Naive thymus-derived CD4-positive, alpha-beta T cell (primary cell): ENCODE results near the gene HERC6. TPM values are rescaled to one million over a fixed set of nuclear protein-coding genes. Genes with fewer than 3 reads are reported as not detected.
"Not testable (repeated sequence)": the region's sequence is repeated elsewhere in the genome, so short reads cannot be mapped to it uniquely, and the experiment has no call there.

Source experiments
- ATAC-seq: fragments of 150-1000 bp; cut with Tn5 transposase; 2 replicates; pipeline ENCODE4 v1.10.0; 2021; ENCODE audit warnings: mild to moderate bottlenecking, moderate library complexity
- CTCF ChIA-PET: fragments of 350-600 bp; sonication (Branson Sonifier 250); formaldehyde crosslinking; loops from one replicate; lab custom pipeline; 2021; ENCODE audit warnings: antibody characterized with exemption; lab: Charles Lee
- POLR2A ChIA-PET: fragments of 350-600 bp; sonication (Branson Sonifier 250); formaldehyde crosslinking; loops from one replicate; lab custom pipeline; 2021; ENCODE audit warnings: antibody characterized with exemption, inconsistent platforms; lab: Charles Lee
- DNase-seq, 9 donors: peaks; one replicate each; pipeline versions ENCODE4 v3.0.0 to v3.0.0-alpha.2; 2020 to 2022; ENCODE audit warnings: mixed read lengths in 1 of 9
- H3K27ac ChIP-seq: one replicate; pipeline ENCODE4 v1.7.0; 2013; ENCODE audit warnings: mild to moderate bottlenecking, low read depth, low read length, moderate library complexity
- H3K27me3 ChIP-seq, 2 donors: one replicate each; pipeline ENCODE4 v1.7.0; 2013; ENCODE audit warnings: low read length in 2 of 2, mild to moderate bottlenecking in 2 of 2, moderate library complexity in 2 of 2; ENCODE audit not compliant: control insufficient read depth in 2 of 2, insufficient read depth in 2 of 2
- H3K36me3 ChIP-seq, 3 experiments: 1 replicate in 2 of 3; 2 replicates in 1 of 3; pipeline ENCODE4 v1.7.0; 2013; ENCODE audit warnings: low read length in 3 of 3, mild to moderate bottlenecking in 3 of 3, moderate library complexity in 1 of 3; ENCODE audit not compliant: insufficient read depth in 3 of 3, control insufficient read depth in 2 of 3
- H3K4me1 ChIP-seq, 2 donors: one replicate each; pipeline ENCODE4 v1.7.0; 2013; ENCODE audit warnings: low read length in 2 of 2, mild to moderate bottlenecking in 2 of 2, moderate library complexity in 1 of 2; ENCODE audit not compliant: control insufficient read depth in 2 of 2, insufficient read depth in 2 of 2
- H3K4me3 ChIP-seq: 2 replicates; pipeline ENCODE4 v1.7.0; 2013; ENCODE audit warnings: mild to moderate bottlenecking, low read length
- H3K9me3 ChIP-seq, 3 experiments: 1 replicate in 2 of 3; 2 replicates in 1 of 3; pipeline ENCODE4 v1.7.0; 2013; ENCODE audit warnings: low read length in 3 of 3; ENCODE audit not compliant: control insufficient read depth in 2 of 3
- H3K27ac Mint-ChIP-seq, 9 donors: one replicate each; pipeline ENCODE4 v1.8.0; 2020 to 2022; ENCODE audit warnings: mixed read lengths in 9 of 9, mild to moderate bottlenecking in 8 of 9, moderate library complexity in 5 of 9, inconsistent platforms in 2 of 9
- H3K27me3 Mint-ChIP-seq, 5 donors: one replicate each; pipeline ENCODE4 v1.8.0; 2021 to 2022; ENCODE audit warnings: mixed read lengths in 5 of 5, mild to moderate bottlenecking in 1 of 5
- H3K36me3 Mint-ChIP-seq, 5 donors: one replicate each; pipeline ENCODE4 v1.8.0; 2020 to 2022; ENCODE audit warnings: mixed read lengths in 5 of 5, mild to moderate bottlenecking in 3 of 5, inconsistent platforms in 1 of 5
- H3K4me1 Mint-ChIP-seq, 7 donors: one replicate each; pipeline ENCODE4 v1.8.0; 2020 to 2022; ENCODE audit warnings: mixed read lengths in 7 of 7, mild to moderate bottlenecking in 3 of 7, inconsistent platforms in 1 of 7
- H3K4me3 Mint-ChIP-seq, 10 donors: one replicate each; pipeline ENCODE4 v1.8.0; 2020 to 2022; ENCODE audit warnings: mild to moderate bottlenecking in 10 of 10, mixed read lengths in 10 of 10, moderate library complexity in 6 of 10, inconsistent platforms in 2 of 10
- H3K9me3 Mint-ChIP-seq, 11 donors: one replicate each; pipeline ENCODE4 v1.8.0; 2020 to 2022; ENCODE audit warnings: mixed read lengths in 11 of 11, mild to moderate bottlenecking in 4 of 11, inconsistent platforms in 1 of 11, moderate library complexity in 1 of 11
- intact Hi-C, 2 donors: fragments of 100-400 bp; cut with micrococcal nuclease; formaldehyde crosslinking; loops; one replicate each; pipeline ENCODE4 v1.15.1; 2023
- polyA plus RNA-seq, 2 donors: library from polyadenylated mRNA; unstranded; fragments of 300-500 nt; fragmentation: Illumina TruSeq; gene quantifications; one replicate each; pipeline ENCODE4 v1.2.3, GENCODE V29; 2021
- total RNA-seq, 6 experiments: library from RNA in 5 of 6; stranded (reverse) in 5 of 6; gene quantifications; 1 replicate in 5 of 6; 2 replicates in 1 of 6; pipeline ENCODE4 v1.2.3 and lab custom pipeline; 2021 to 2026

HERC6 gene
- total and polyA plus RNA-seq, 7 experiments from 2014 or later = 12.6 to 43.5 (median 20.0) TPM

DNA sequence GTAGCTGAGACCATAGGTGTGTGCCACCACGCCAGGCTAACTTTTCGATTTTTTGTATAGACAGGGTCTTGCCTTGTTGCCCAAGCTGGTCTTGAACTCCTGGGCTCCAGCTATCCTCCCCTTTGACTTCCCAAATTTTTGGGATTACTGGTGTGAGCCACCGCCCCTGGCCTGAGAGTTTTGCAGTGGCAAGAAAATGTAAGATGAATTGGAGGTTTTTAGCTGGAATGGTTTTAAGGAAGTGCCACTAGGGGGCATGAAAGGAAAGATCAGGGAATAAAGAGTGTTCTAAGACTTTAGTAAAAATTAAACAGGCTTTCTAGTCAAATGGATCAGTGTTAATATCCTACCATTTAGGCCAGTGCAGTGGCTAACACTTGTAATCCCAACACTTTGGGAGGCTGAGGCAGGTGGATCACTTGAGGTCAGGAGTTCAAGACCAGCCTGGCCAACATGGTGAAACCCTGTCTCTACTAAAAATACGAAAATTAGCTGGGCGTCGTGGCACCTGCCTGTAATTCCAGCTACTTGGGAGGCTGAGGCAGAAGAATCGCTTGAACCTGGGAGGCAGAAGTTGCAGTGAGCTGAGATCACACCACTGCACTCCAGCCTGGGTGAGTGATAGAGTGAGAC is 9.4 kb upstream of the HERC6 start:
- POLR2A ChIA-PET = interaction anchor here (0.7 to 1.2 kb wide), 2 partner anchors 78 to 85 kb away, joined by 3 to 6 read pairs; partner anchors contain the start of gene PPM1K
- H3K4me3 Mint-ChIP-seq, H3K4me3 ChIP-seq, H3K36me3 ChIP-seq, ATAC-seq, H3K27me3 Mint-ChIP-seq, H3K4me1 ChIP-seq, H3K9me3 ChIP-seq, H3K27ac ChIP-seq, H3K36me3 Mint-ChIP-seq, H3K9me3 Mint-ChIP-seq, H3K27ac Mint-ChIP-seq, H3K27me3 ChIP-seq: not testable (repeated sequence)
- DNase-seq = peak in 5 of 9 donors; percentile 14 to 28 (median 19)
- intact Hi-C loops = loop anchor here (1.0 to 2.0 kb wide), 5 partner anchors 10 to 150 kb away; partner anchors contain the start of genes HERC5 (in 1 of the 2) and PPM1K (in 1 of the 2)
- CTCF ChIA-PET = interaction anchor here (0.7 to 2.5 kb wide), 6 partner anchors 13 to 148 kb away, joined by 3 to 8 read pairs (median 4); no protein-coding TSS in a partner anchor
- H3K4me1 Mint-ChIP-seq = peaks cover 0 to 17% (median 0%) of the 10 kb centered on the region in 7 donors

DNA sequence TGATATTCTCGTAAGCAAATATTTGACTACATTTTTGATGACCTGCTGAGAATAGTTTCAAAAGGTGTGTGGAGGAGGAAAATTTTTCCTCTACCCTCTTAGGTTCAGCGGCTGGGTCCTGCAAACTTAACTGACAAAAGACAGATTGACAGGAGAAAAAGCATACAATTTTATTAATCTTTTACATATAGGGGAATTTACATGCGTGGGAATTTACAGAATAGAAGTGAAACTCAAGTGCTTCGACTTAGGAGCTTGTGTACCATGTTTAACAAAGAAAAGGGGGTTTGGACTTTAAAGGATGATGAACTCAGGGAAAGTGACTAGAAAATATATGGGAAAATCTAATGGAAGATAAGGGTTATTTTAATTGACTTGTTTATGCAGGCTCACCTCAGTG is 2.5 kb downstream of the HERC6 start:
- ChIA-PET CTCF (no interaction called here), POLR2A (interaction anchor here (0.5 to 1.5 kb wide), 6 partner anchors 60 to 1200 kb away, joined by 3 to 9 read pairs (median 4); partner anchors contain the start of gene HERC5)
- Mint-ChIP-seq H3K27ac (peak overlapping the region; percentile 4 to 98 (median 86)), H3K27me3 (no peaks in the 10 kb centered on the region), H3K9me3 (peaks cover 0 to 9% (median 0%) of the 10 kb centered on the region in 11 donors), H3K4me1 (peaks cover 20 to 57% (median 46%) of the 10 kb centered on the region in 7 donors), H3K4me3 (peak overlapping the region in 6 of 10 donors; percentile 31 to 79 (median 62)), H3K36me3 (peaks cover 0 to 50% (median 18%) of the 10 kb centered on the region in 5 donors)
- Histone ChIP-seq H3K9me3 (no peaks in the 10 kb centered on the region), H3K36me3 (peaks cover 0 to 6% (median 0%) of the 10 kb centered on the region in 3 experiments), H3K27me3 (no peaks in the 10 kb centered on the region), H3K27ac (no peak overlapping the region), H3K4me1 (peaks cover 21 to 27% of the 10 kb centered on the region in 2 donors), H3K4me3 (no peak overlapping the region)
- intact Hi-C loops = loop anchor here (2.0 to 10.0 kb wide), 7 partner anchors 41 to 1446 kb away; partner anchors contain the start of genes AFF1 (in 2 of the 2), TIGD2 (in 2 of the 2) and PKD2 (in 1 of the 2)
- ATAC-seq (no peak), DNase-seq (no peak)

DNA sequence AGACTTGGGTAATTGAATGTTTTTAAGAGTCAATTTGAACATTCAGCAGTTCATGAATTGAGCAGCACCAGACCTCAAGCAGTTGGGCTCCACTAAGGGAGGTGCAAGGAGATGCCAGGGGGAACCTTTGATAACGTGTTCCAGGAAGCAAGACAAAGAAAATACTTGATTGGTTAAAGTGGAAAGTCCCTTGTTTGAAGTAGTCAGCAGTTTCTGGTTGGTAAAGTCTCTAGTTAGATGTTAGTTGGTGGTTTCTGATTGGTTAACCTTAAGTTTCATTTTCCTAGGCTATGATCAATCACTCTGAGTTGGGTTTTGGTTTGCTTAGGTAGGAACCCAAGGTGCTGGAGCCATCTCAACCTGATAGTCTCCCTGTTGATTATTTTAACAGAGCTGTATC is 4.0 kb downstream of the HERC6 start:
- POLR2A ChIA-PET = interaction anchor here (1.0 kb wide), 1 partner anchor 99 kb away, joined by 4 read pairs; the partner anchor contains the start of gene PPM1K
- Histone ChIP-seq H3K4me1 (peaks cover 21 to 27% of the 10 kb centered on the region in 2 donors), H3K36me3 (peaks cover 0 to 9% (median 0%) of the 10 kb centered on the region in 3 experiments), H3K27me3 (no peaks in the 10 kb centered on the region), H3K4me3 (no peak overlapping the region), H3K9me3 (no peaks in the 10 kb centered on the region), H3K27ac (peak overlapping the region; percentile 34)
- H3K27me3 Mint-ChIP-seq = no peaks in the 10 kb centered on the region
- peak overlapping the region; percentile 28 to 98 (median 91) for H3K27ac Mint-ChIP-seq
- H3K4me3 Mint-ChIP-seq = peak overlapping the region; percentile 31 to 85 (median 72)
- CTCF ChIA-PET = no interaction called here
- peaks cover 0 to 57% (median 31%) of the 10 kb centered on the region in 5 donors for H3K36me3 Mint-ChIP-seq
- intact Hi-C loops = loop anchor here (1.0 to 10.0 kb wide), 12 partner anchors 40 to 1448 kb away; partner anchors contain the start of genes AFF1 (in 2 of the 2), PPM1K (in 2 of the 2), HERC3 (in 1 of the 2) and HERC5 (in 1 of the 2)
- ATAC-seq = peak; percentile 78
- peak in 8 of 9 donors; percentile 36 to 77 (median 66) for DNase-seq
- peaks cover 0 to 6% (median 0%) of the 10 kb centered on the region in 11 donors for H3K9me3 Mint-ChIP-seq
- peaks cover 20 to 60% (median 41%) of the 10 kb centered on the region in 7 donors for H3K4me1 Mint-ChIP-seq

DNA sequence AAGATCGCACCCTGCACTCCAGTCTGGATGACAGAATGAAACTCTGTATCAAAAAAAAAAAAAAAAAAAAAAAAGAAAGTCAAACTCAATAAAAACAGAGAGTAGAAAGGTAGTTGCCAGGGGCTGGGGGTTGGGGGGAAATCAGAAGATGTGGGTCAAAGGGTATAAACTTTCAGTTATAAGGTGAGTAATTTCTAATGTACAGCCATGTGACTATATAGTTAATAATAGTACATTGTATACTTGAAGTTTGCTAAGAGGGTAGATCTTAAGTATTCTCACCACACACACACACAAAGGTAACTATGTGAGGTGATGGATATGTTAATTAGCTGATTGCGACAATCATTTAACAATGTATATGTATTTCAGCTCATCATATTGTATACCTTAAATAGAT is 11.5 kb downstream of the HERC6 start:
- DNase-seq (no peak), ATAC-seq (no peak)
- Mint-ChIP-seq H3K4me3 (no peak overlapping the region), H3K9me3 (no peaks in the 10 kb centered on the region), H3K27ac (no peak overlapping the region), H3K4me1 (peaks cover 0 to 28% (median 3%) of the 10 kb centered on the region in 7 donors), H3K27me3 (no peaks in the 10 kb centered on the region), H3K36me3 (peaks cover 26 to 62% (median 53%) of the 10 kb centered on the region in 5 donors)
- Histone ChIP-seq H3K27me3 (no peaks in the 10 kb centered on the region), H3K27ac (no peak overlapping the region), H3K36me3 (peaks cover 0 to 37% (median 0%) of the 10 kb centered on the region in 3 experiments), H3K4me1 (no peaks in the 10 kb centered on the region), H3K4me3 (no peak overlapping the region), H3K9me3 (no peaks in the 10 kb centered on the region)
- POLR2A ChIA-PET = no interaction called here
- intact Hi-C loops = no loop called here
- CTCF ChIA-PET = interaction anchor here (0.6 kb wide), 1 partner anchor 549 kb away, joined by 3 read pairs; no protein-coding TSS in a partner anchor

DNA sequence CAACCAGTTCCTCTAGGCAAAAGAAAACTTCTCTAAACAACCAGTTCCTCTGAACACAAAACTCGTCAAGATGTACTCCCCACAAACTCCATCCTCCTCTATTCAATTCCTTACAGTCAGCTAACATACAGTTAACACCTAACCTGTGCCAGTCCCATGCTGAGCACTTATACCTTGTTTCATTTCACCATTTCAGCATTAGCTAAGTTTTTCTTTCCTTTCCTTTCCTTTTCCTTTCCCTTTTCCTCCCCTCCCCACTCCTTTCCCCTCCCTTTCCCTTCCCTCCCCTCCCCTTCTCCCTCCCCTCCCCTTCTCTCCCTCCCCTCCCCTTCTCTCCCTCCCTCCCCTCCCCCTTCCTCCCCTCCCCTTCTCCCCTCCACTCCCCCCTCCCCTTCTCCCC is 13.1 kb downstream of the HERC6 start:
- ChIA-PET POLR2A (no interaction called here), CTCF (no interaction called here)
- Histone ChIP-seq H3K27ac (no peak overlapping the region), H3K4me1 (no peaks in the 10 kb centered on the region), H3K27me3 (no peaks in the 10 kb centered on the region), H3K36me3 (peaks cover 0 to 46% (median 0%) of the 10 kb centered on the region in 3 experiments), H3K9me3 (no peaks in the 10 kb centered on the region), H3K4me3 (no peak overlapping the region)
- Mint-ChIP-seq H3K9me3 (no peaks in the 10 kb centered on the region), H3K27me3 (no peaks in the 10 kb centered on the region), H3K4me3 (no peak overlapping the region), H3K36me3 (peaks cover 26 to 63% (median 42%) of the 10 kb centered on the region in 5 donors), H3K27ac (no peak overlapping the region), H3K4me1 (peaks cover 0 to 22% (median 3%) of the 10 kb centered on the region in 7 donors)
- intact Hi-C loops = no loop called here
- ATAC-seq (no peak), DNase-seq (no peak)

DNA sequence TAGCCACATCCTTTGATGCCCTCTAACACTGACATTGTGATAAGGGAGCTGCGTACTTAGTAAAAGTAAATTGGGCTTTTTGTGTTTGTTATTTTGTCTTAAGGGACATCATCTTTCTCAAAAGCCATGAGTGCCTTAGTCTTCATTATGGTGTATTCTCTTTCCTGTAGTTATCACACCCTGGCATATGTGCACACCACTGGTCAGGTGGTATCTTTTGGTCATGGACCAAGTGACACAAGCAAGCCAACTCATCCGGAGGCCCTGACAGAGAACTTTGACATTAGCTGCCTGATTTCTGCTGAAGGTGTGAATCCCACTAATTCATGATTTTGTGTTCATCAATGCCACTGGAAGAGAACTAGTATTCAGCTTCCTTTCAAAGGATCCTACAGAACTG is 18.0 kb downstream of the HERC6 start:
- intact Hi-C loops = no loop called here
- CTCF ChIA-PET = no interaction called here
- peaks cover 15 to 46% (median 34%) of the 10 kb centered on the region in 5 donors for H3K36me3 Mint-ChIP-seq
- H3K4me1 Mint-ChIP-seq = peaks cover 0 to 3% (median 0%) of the 10 kb centered on the region in 7 donors
- Histone ChIP-seq H3K36me3 (peaks cover 0 to 46% (median 4%) of the 10 kb centered on the region in 3 experiments), H3K27me3 (no peaks in the 10 kb centered on the region), H3K4me1 (no peaks in the 10 kb centered on the region), H3K4me3 (no peak overlapping the region), H3K27ac (no peak overlapping the region), H3K9me3 (no peaks in the 10 kb centered on the region)
- H3K27ac Mint-ChIP-seq = no peak overlapping the region
- ATAC-seq (no peak), DNase-seq (no peak)
- H3K9me3 Mint-ChIP-seq = no peaks in the 10 kb centered on the region
- H3K4me3 Mint-ChIP-seq = no peak overlapping the region
- no peaks in the 10 kb centered on the region for H3K27me3 Mint-ChIP-seq
- POLR2A ChIA-PET = no interaction called here
